Natural killer cell (primary cell): ENCODE measurements around the gene UTP3. TPM values are rescaled to one million over a fixed set of nuclear protein-coding genes. Genes with fewer than 3 reads are reported as not detected.
"Not testable (repeated sequence)": the region's sequence is repeated elsewhere in the genome, so short reads cannot be mapped to it uniquely, and the experiment has no call there.

Experiments
- ATAC-seq, 3 donors: fragments of 150-1000 bp in 2 of 3; fragments of 200-7000 bp in 1 of 3; cut with Tn5 transposase; 1 replicate in 1 of 3; 2 replicates in 2 of 3; pipeline ENCODE4 v1.10.0; 2021; ENCODE audit warnings: mild to moderate bottlenecking in 2 of 3, moderate library complexity in 2 of 3
- DNase-seq, 2 donors: peaks; one replicate each; pipeline versions ENCODE4 v3.0.0 to v3.0.0-alpha.2; 2013 to 2021; ENCODE audit warnings: mixed read lengths in 1 of 2
- H3K27ac ChIP-seq: one replicate; pipeline ENCODE4 v1.5.1; 2013; ENCODE audit warnings: mild to moderate bottlenecking, low read length
- H3K27me3 ChIP-seq: one replicate; pipeline ENCODE4 v1.6.1; 2013; ENCODE audit warnings: low read length; ENCODE audit not compliant: control insufficient read depth, insufficient read depth
- H3K36me3 ChIP-seq: one replicate; pipeline ENCODE4 v1.6.1; 2013; ENCODE audit warnings: low read length; ENCODE audit not compliant: control insufficient read depth, insufficient read depth
- H3K4me1 ChIP-seq: one replicate; pipeline ENCODE4 v1.6.1; 2013; ENCODE audit warnings: low read length; ENCODE audit not compliant: control insufficient read depth, insufficient read depth
- H3K4me3 ChIP-seq: one replicate; pipeline ENCODE4 v1.5.1; 2013; ENCODE audit warnings: low read length
- H3K9me3 ChIP-seq: one replicate; pipeline ENCODE4 v1.6.1; 2013; ENCODE audit warnings: low read length; ENCODE audit not compliant: control insufficient read depth, insufficient read depth
- H3K27ac Mint-ChIP-seq, 2 donors: one replicate each; pipeline ENCODE4 v1.8.0; 2022; ENCODE audit warnings: mild to moderate bottlenecking in 2 of 2, mixed read lengths in 2 of 2, moderate library complexity in 1 of 2
- H3K27me3 Mint-ChIP-seq, 2 donors: one replicate each; pipeline ENCODE4 v1.8.0; 2022; ENCODE audit warnings: low read depth in 2 of 2, mixed read lengths in 2 of 2
- H3K36me3 Mint-ChIP-seq: one replicate; pipeline ENCODE4 v1.8.0; 2022; ENCODE audit warnings: mixed read lengths
- H3K4me1 Mint-ChIP-seq, 2 donors: one replicate each; pipeline ENCODE4 v1.8.0; 2022; ENCODE audit warnings: mixed read lengths in 2 of 2
- H3K4me3 Mint-ChIP-seq: one replicate; pipeline ENCODE4 v1.8.0; 2022; ENCODE audit warnings: mild to moderate bottlenecking, moderate library complexity, mixed read lengths
- H3K9me3 Mint-ChIP-seq, 2 donors: one replicate each; pipeline ENCODE4 v1.8.0; 2022; ENCODE audit warnings: mixed read lengths in 2 of 2
- CTCF ChIP-seq: fragments of 200-600 bp; IDR thresholded peaks from one replicate; pipeline ENCODE4 v1.8.0; 2022; ENCODE audit warnings: antibody characterized with exemption
- WGBS: methylation state at CpG from one replicate; pipeline ENCODE4 v1.1.7; 2013; ENCODE audit warnings: missing lambda C conversion rate; ENCODE audit not compliant: insufficient coverage; 5-methylcytosine and 5-hydroxymethylcytosine counted together
- intact Hi-C: fragments of 100-400 bp; cut with micrococcal nuclease; formaldehyde crosslinking; loops from one replicate; pipeline ENCODE4 v1.14.2; 2022
- total RNA-seq, 4 donors: library from RNA; stranded (reverse); fragments of 120-200 nt in 1 of 4; gene quantifications; one replicate each; pipeline versions ENCODE4 v1.2.3 to v1.2.4, GENCODE V29; 2013 to 2022

Gene UTP3
- total RNA-seq, 3 donors from 2014 or later (not counting 1 experiment from before 2014, with no cell fraction given), result 22.3 to 23.1 (median 22.6) TPM

GRCh38 chr4:70678383-70678999, 9.8 kb upstream of the UTP3 start:
- Histone ChIP-seq H3K27me3 (peaks cover 2% of the 10 kb centered on the region), H3K36me3 (no peaks in the 10 kb centered on the region), H3K4me3 (no peak overlapping the region), H3K9me3 (no peaks in the 10 kb centered on the region), H3K27ac (no peak overlapping the region), H3K4me1 (peaks cover 5% of the 10 kb centered on the region)
- H3K9me3 Mint-ChIP-seq, result no peaks in the 10 kb centered on the region
- no peak for DNase-seq
- TF ChIP-seq CTCF, result no peak
- H3K4me3 Mint-ChIP-seq, result no peak overlapping the region
- H3K27ac Mint-ChIP-seq, result no peak overlapping the region
- no peaks in the 10 kb centered on the region for H3K36me3 Mint-ChIP-seq
- no peak for ATAC-seq
- H3K27me3 Mint-ChIP-seq, result peaks cover 7 to 20% of the 10 kb centered on the region in 2 donors
- no CpG with 5 or more reads among the region's 1 CpG for WGBS
- intact Hi-C loops, result no loop called here
- no peaks in the 10 kb centered on the region for H3K4me1 Mint-ChIP-seq

- H3K27me3 ChIP-seq, result no peaks in the 10 kb centered on the region
- H3K4me3 Mint-ChIP-seq, result no peak overlapping the region
- intact Hi-C loops, result loop anchor here (10.0 kb wide), 1 partner anchor 314 kb away; the partner anchor contains the start of gene DCK
- no peak overlapping the region for H3K27ac Mint-ChIP-seq
- H3K4me3 ChIP-seq, result no peak overlapping the region
- peaks cover 5% of the 10 kb centered on the region for H3K4me1 ChIP-seq
- no peak for DNase-seq
- no peak for TF ChIP-seq CTCF
- H3K36me3 ChIP-seq, result no peaks in the 10 kb centered on the region
- no peak for ATAC-seq
- no peaks in the 10 kb centered on the region for H3K9me3 Mint-ChIP-seq
- no peaks in the 10 kb centered on the region for H3K4me1 Mint-ChIP-seq
- H3K9me3 ChIP-seq, result no peaks in the 10 kb centered on the region
- H3K27ac ChIP-seq, result no peak overlapping the region
- H3K36me3 Mint-ChIP-seq, result no peaks in the 10 kb centered on the region
- peaks cover 0 to 3% of the 10 kb centered on the region in 2 donors for H3K27me3 Mint-ChIP-seq
Measured at GRCh38 chr4:70680934-70681333, 7.4 kb upstream of the UTP3 start.

- no peak overlapping the region for H3K27ac ChIP-seq
- Mint-ChIP-seq H3K36me3 (no peaks in the 10 kb centered on the region), H3K4me1 (no peaks in the 10 kb centered on the region), H3K9me3 (no peaks in the 10 kb centered on the region), H3K27me3 (peaks cover 0 to 3% of the 10 kb centered on the region in 2 donors), H3K27ac (no peak overlapping the region), H3K4me3 (no peak overlapping the region)
- ATAC-seq, result no peak
- no peaks in the 10 kb centered on the region for H3K27me3 ChIP-seq
- no peaks in the 10 kb centered on the region for H3K36me3 ChIP-seq
- no peak overlapping the region for H3K4me3 ChIP-seq
- no peak for DNase-seq
- H3K4me1 ChIP-seq, result peaks cover 5% of the 10 kb centered on the region
- no peaks in the 10 kb centered on the region for H3K9me3 ChIP-seq
- intact Hi-C loops, result loop anchor here (10.0 kb wide), 1 partner anchor 313 kb away; the partner anchor contains the start of gene DCK
- no peak for TF ChIP-seq CTCF
Measured at GRCh38 chr4:70681704-70682103, 6.6 kb upstream of the UTP3 start.

GRCh38 chr4:70682142-70682541, 6.2 kb upstream of the UTP3 start:
- not testable (repeated sequence) for H3K9me3 Mint-ChIP-seq, H3K27ac Mint-ChIP-seq, H3K27me3 Mint-ChIP-seq, H3K4me3 Mint-ChIP-seq, H3K27ac ChIP-seq, DNase-seq, H3K4me1 ChIP-seq, H3K4me1 Mint-ChIP-seq, H3K4me3 ChIP-seq, H3K36me3 ChIP-seq, H3K27me3 ChIP-seq, H3K9me3 ChIP-seq, H3K36me3 Mint-ChIP-seq, ATAC-seq
- WGBS, result 100% methylated on average over 3 of the region's 3 CpGs
- intact Hi-C loops, result loop anchor here (10.0 kb wide), 1 partner anchor 313 kb away; the partner anchor contains the start of gene DCK
